ENCODE data around the gene TNS1. TPM values are rescaled to one million over a fixed set of nuclear protein-coding genes. Genes with fewer than 3 reads are reported as not detected.

TNS1 gene
- total RNA-seq, 1 experiment from 2014 or later = 0.49 TPM

- ATAC-seq (no peak; the same call in 1 of the 2 replicates), DNase-seq (ENCODE audit: low read depth, low spot score) (no peak)
- Histone ChIP-seq H3K36me3 (ENCODE audit: control insufficient read depth, insufficient read depth, low read length) (no peaks in the 10 kb centered on the region), H3K27me3 (ENCODE audit: control insufficient read depth, insufficient read depth, low read length) (no peaks in the 10 kb centered on the region; the same call in 1 of the 2 replicates), H3K27ac (ENCODE audit: low read length) (no peak overlapping the region), H3K9me3 (ENCODE audit: control insufficient read depth, insufficient read depth, low read depth, low read length) (no peaks in the 10 kb centered on the region), H3K4me1 (ENCODE audit: control insufficient read depth, insufficient read depth, low read length) (no peaks in the 10 kb centered on the region), H3K4me3 (ENCODE audit: low read depth in 2 of 2, low read length in 2 of 2) (no peak overlapping the region)
- intact Hi-C loops (cut with micrococcal nuclease; ENCODE audit: unreplicated experiment) (no loop called here), in situ Hi-C loops (cut with HindIII; ENCODE audit: low pct_unique_long_range_greater_than_20kb, low sequenced_read_pairs) (no loop called here)
- TF ChIP-seq REST (IDR thresholded peaks at IDR 0.05; ENCODE audit: insufficient read depth in 1 of 2, low read depth in 2 of 2, low read length in 1 of 2) = no peak
- TF ChIP-seq CTCF (IDR thresholded peaks at IDR 0.05) = no peak
- ChIA-PET CTCF (interaction anchor here (0.7 kb wide), 1 partner anchor 16 kb away, joined by 3 read pairs; no protein-coding TSS in a partner anchor), POLR2A (interaction anchor here (0.6 kb wide), 1 partner anchor 1326 kb away, joined by 3 read pairs; no protein-coding TSS in a partner anchor)
- no TSS peak for BruUV-seq (replicated peaks)
Observed at GRCh38 chr2:217804791-217805667, 197.8 kb downstream of the TNS1 start.

- H3K4me1 ChIP-seq (ENCODE audit: control insufficient read depth, insufficient read depth, low read length) = no peaks in the 10 kb centered on the region
- no peak overlapping the region for H3K4me3 ChIP-seq (ENCODE audit: low read depth in 2 of 2, low read length in 2 of 2)
- ATAC-seq (no peak), DNase-seq (ENCODE audit: low read depth, low spot score) (no peak)
- intact Hi-C loops (cut with micrococcal nuclease; ENCODE audit: unreplicated experiment) (no loop called here), in situ Hi-C loops (cut with HindIII; ENCODE audit: low pct_unique_long_range_greater_than_20kb, low sequenced_read_pairs) (no loop called here)
- TF ChIP-seq REST (IDR thresholded peaks at IDR 0.05; ENCODE audit: insufficient read depth in 1 of 2, low read depth in 2 of 2, low read length in 1 of 2) (peak; percentile 76 to 86), POLR2AphosphoS5 (IDR thresholded peaks at IDR 0.05; ENCODE audit: low read depth, low read length) (no peak)
- no peak overlapping the region for H3K27ac ChIP-seq (ENCODE audit: low read length)
- BruUV-seq (replicated peaks) = no TSS peak
- no peaks in the 10 kb centered on the region for H3K9me3 ChIP-seq (ENCODE audit: control insufficient read depth, insufficient read depth, low read depth, low read length)
- H3K27me3 ChIP-seq (ENCODE audit: control insufficient read depth, insufficient read depth, low read length) = no peaks in the 10 kb centered on the region; the same call in 1 of the 2 replicates
- ChIA-PET CTCF (no interaction called here), POLR2A (interaction anchor here (0.5 to 0.6 kb wide), 2 partner anchors 1283 to 1325 kb away, joined by 3 read pairs; no protein-coding TSS in a partner anchor)
- H3K36me3 ChIP-seq (ENCODE audit: control insufficient read depth, insufficient read depth, low read length) = no peaks in the 10 kb centered on the region
Observed at GRCh38 chr2:217804338-217804737, 198.5 kb downstream of the TNS1 start.

Data from Panc1 (cell line).